Stomach smooth muscle (tissue), 2 donors: Measurements from ENCODE around the gene MAP4.
A peak's percentile ranks its signal among the peaks of the same experiment; 100 is the strongest.
"Not testable (repeated sequence)": the region's sequence is repeated elsewhere in the genome, so short reads cannot be mapped to it uniquely, and the experiment has no call there.

Source experiments
- H3K27ac ChIP-seq: one replicate; pipeline ENCODE4 v1.7.0; 2013; ENCODE audit warnings: mild to moderate bottlenecking, low read length, inconsistent platforms
- H3K27me3 ChIP-seq, 2 donors: one replicate each; pipeline ENCODE4 v1.7.0; 2013; ENCODE audit warnings: low read length in 2 of 2; ENCODE audit not compliant: insufficient read depth in 2 of 2, control insufficient read depth in 1 of 2
- H3K36me3 ChIP-seq, 2 donors: one replicate each; pipeline ENCODE4 v1.7.0; 2013; ENCODE audit warnings: low read length in 2 of 2; ENCODE audit not compliant: control insufficient read depth in 2 of 2, insufficient read depth in 2 of 2
- H3K4me1 ChIP-seq: one replicate; pipeline ENCODE4 v1.7.0; 2013; ENCODE audit warnings: low read length; ENCODE audit not compliant: control insufficient read depth, insufficient read depth
- H3K4me3 ChIP-seq, 2 donors: one replicate each; pipeline ENCODE4 v1.7.0; 2013; ENCODE audit warnings: low read length in 2 of 2
- H3K9ac ChIP-seq, 2 donors: one replicate each; pipeline ENCODE4 v1.7.0; 2013; ENCODE audit warnings: low read length in 2 of 2, mild to moderate bottlenecking in 1 of 2
- H3K9me3 ChIP-seq, 2 donors: one replicate each; pipeline ENCODE4 v1.7.0; 2013; ENCODE audit warnings: low read length in 2 of 2; ENCODE audit not compliant: control insufficient read depth in 2 of 2
- donor health status: healthy.
- donor health status: Pancreatic carcinoma.

The MAP4 gene

GRCh38 chr3:48014358-48014757 is 1.9 kb downstream of the MAP4 start:
- peak overlapping the region; percentile 81 for H3K27ac ChIP-seq
- H3K9ac ChIP-seq: peak overlapping the region in 1 of 2 donors; percentile 22
- peaks cover 38% of the 10 kb centered on the region for H3K4me1 ChIP-seq
- H3K27me3 ChIP-seq: no peaks in the 10 kb centered on the region
- no peak overlapping the region for H3K4me3 ChIP-seq
- H3K9me3 ChIP-seq: no peaks in the 10 kb centered on the region
- H3K36me3 ChIP-seq: no peaks in the 10 kb centered on the region

GRCh38 chr3:48013288-48013980 is 2.8 kb downstream of the MAP4 start:
- Histone ChIP-seq H3K9me3 (no peaks in the 10 kb centered on the region), H3K4me3 (no peak overlapping the region), H3K27ac (peak overlapping the region; percentile 81), H3K36me3 (no peaks in the 10 kb centered on the region), H3K4me1 (peaks cover 38% of the 10 kb centered on the region), H3K27me3 (no peaks in the 10 kb centered on the region), H3K9ac (peak overlapping the region in 1 of 2 donors; percentile 14)

- Histone ChIP-seq H3K9me3 (no peaks in the 10 kb centered on the region), H3K9ac (peak overlapping the region in 1 of 2 donors; percentile 14), H3K4me3 (peak overlapping the region in 1 of 2 donors; percentile 12), H3K27ac (peak overlapping the region; percentile 81), H3K27me3 (no peaks in the 10 kb centered on the region), H3K4me1 (peaks cover 38% of the 10 kb centered on the region), H3K36me3 (no peaks in the 10 kb centered on the region)
Measured at GRCh38 chr3:48012659-48013058, 3.6 kb downstream of the MAP4 start.

- not testable (repeated sequence) for H3K4me3 ChIP-seq, H3K9me3 ChIP-seq
- H3K4me1 ChIP-seq: peaks cover 15% of the 10 kb centered on the region
Measured at GRCh38 chr3:48008066-48008465, 8.2 kb downstream of the MAP4 start.

GRCh38 chr3:48007361-48007760 is 8.9 kb downstream of the MAP4 start:
- H3K27ac ChIP-seq, H3K27me3 ChIP-seq, H3K9me3 ChIP-seq, H3K4me3 ChIP-seq, H3K36me3 ChIP-seq, H3K9ac ChIP-seq: not testable (repeated sequence)
- peaks cover 13% of the 10 kb centered on the region for H3K4me1 ChIP-seq

More at GRCh38 chr3:48008066-48008465, 8.2 kb downstream of the MAP4 start:
- not testable (repeated sequence) for H3K27ac ChIP-seq, H3K36me3 ChIP-seq, H3K27me3 ChIP-seq, H3K9ac ChIP-seq

GRCh38 chr3:48006794-48007193 is 9.4 kb downstream of the MAP4 start:
- H3K27ac ChIP-seq, H3K36me3 ChIP-seq, H3K27me3 ChIP-seq, H3K4me3 ChIP-seq, H3K4me1 ChIP-seq, H3K9ac ChIP-seq, H3K9me3 ChIP-seq: not testable (repeated sequence)

GRCh38 chr3:48004694-48005093 is 11.5 kb downstream of the MAP4 start:
- no peak overlapping the region for H3K4me3 ChIP-seq
- no peaks in the 10 kb centered on the region for H3K36me3 ChIP-seq
- H3K27me3 ChIP-seq: no peaks in the 10 kb centered on the region
- no peak overlapping the region for H3K27ac ChIP-seq
- H3K4me1 ChIP-seq: no peaks in the 10 kb centered on the region
- no peak overlapping the region for H3K9ac ChIP-seq
- H3K9me3 ChIP-seq: no peaks in the 10 kb centered on the region

- Histone ChIP-seq H3K4me3 (no peak overlapping the region), H3K9me3 (no peaks in the 10 kb centered on the region), H3K27me3 (no peaks in the 10 kb centered on the region), H3K9ac (no peak overlapping the region), H3K36me3 (no peaks in the 10 kb centered on the region), H3K4me1 (no peaks in the 10 kb centered on the region), H3K27ac (no peak overlapping the region)
Measured at GRCh38 chr3:48002787-48003186, 13.4 kb downstream of the MAP4 start.

GRCh38 chr3:48001991-48002390 is 14.2 kb downstream of the MAP4 start:
- no peaks in the 10 kb centered on the region for H3K27me3 ChIP-seq
- no peak overlapping the region for H3K9ac ChIP-seq
- no peak overlapping the region for H3K27ac ChIP-seq
- no peaks in the 10 kb centered on the region for H3K36me3 ChIP-seq
- no peaks in the 10 kb centered on the region for H3K4me1 ChIP-seq
- H3K9me3 ChIP-seq: no peaks in the 10 kb centered on the region
- no peak overlapping the region for H3K4me3 ChIP-seq

GRCh38 chr3:48000212-48000611 is 16.0 kb downstream of the MAP4 start:
- H3K9me3 ChIP-seq: no peaks in the 10 kb centered on the region
- peaks cover 0 to 3% of the 10 kb centered on the region in 2 donors for H3K36me3 ChIP-seq
- H3K4me1 ChIP-seq: no peaks in the 10 kb centered on the region
- no peak overlapping the region for H3K9ac ChIP-seq
- H3K27ac ChIP-seq: no peak overlapping the region
- H3K4me3 ChIP-seq: no peak overlapping the region
- H3K27me3 ChIP-seq: no peaks in the 10 kb centered on the region

- Histone ChIP-seq H3K36me3 (peaks cover 0 to 7% of the 10 kb centered on the region in 2 donors), H3K27me3 (no peaks in the 10 kb centered on the region), H3K27ac (no peak overlapping the region), H3K4me3 (no peak overlapping the region), H3K9me3 (no peaks in the 10 kb centered on the region), H3K4me1 (no peaks in the 10 kb centered on the region), H3K9ac (no peak overlapping the region)
Measured at GRCh38 chr3:47996440-47996839, 19.8 kb downstream of the MAP4 start.
